ENCODE results near the gene COX19.
A peak's percentile ranks its signal among the peaks of the same experiment; 100 is the strongest.
"Not testable (repeated sequence)": the region's sequence is repeated elsewhere in the genome, so short reads cannot be mapped to it uniquely, and the experiment has no call there.

Gene COX19

DNA sequence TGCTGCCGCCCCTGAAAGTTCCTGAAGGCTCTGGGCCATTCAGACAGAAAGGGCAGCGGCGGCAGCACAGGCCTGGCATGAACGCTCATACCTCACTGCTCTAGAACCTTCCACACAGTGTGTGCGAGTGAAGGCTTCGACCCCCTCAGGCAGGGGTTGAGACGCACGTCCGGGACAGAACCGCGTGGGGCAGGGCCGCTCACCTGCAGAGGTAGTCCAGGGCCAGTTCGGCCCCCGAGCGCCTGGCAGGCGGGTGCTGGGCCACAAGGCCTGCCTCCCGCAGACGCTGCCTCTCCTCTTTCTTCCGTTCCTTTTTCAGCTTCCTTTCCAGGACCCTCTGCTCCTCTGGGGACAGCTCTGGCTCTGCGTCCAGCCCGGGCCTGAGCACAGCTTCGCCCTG lies 34.4 kb upstream of the COX19 start:
- no peak for DNase-seq

DNA sequence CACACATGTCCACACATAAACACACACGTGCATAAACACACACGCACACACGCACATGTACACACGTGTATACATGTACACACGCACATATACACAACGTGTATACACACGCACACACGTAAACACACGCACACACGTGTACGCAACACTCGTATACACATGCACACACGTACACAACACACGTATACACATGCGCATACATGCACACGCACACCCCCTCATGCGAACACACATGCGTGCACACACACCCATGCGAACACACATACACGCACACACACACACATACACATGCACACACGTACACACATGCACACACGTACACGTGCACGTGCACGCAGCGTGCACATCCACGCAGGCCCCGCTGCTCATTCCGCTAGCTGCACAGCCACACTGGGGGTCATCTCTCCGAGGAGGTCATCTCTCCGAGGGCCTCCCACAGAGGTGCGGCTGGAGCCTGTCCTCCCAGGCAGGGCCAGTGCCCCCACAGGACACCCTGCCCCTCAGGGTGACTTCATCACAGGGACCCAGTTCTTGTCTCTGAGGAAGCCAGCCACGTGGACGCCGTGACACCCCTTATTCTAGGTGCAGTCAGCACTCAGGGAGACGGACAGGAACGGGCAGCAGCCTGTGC lies 33.5 kb upstream of the COX19 start:
- DNase-seq, result no peak

DNA sequence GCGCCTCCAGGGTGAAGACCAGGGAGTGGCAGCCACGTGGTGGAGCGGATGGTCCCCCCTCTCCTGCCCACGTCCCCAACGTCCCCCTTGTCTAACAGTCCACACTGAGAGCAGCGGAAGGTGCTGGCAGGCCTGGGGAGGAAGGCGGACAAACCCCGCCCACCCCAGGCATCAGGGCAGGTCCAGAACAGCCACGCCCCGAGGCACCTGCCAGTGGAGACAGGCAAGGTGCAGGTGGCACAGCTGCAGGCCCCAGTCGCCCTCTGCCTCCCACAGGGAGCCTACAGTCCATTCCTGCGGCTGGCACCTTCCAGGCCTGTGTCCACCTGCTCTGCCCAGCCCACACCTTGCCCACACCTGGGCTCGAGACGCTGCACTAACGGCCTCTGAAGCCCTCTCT lies 32.6 kb upstream of the COX19 start:
- no peak for DNase-seq

DNA sequence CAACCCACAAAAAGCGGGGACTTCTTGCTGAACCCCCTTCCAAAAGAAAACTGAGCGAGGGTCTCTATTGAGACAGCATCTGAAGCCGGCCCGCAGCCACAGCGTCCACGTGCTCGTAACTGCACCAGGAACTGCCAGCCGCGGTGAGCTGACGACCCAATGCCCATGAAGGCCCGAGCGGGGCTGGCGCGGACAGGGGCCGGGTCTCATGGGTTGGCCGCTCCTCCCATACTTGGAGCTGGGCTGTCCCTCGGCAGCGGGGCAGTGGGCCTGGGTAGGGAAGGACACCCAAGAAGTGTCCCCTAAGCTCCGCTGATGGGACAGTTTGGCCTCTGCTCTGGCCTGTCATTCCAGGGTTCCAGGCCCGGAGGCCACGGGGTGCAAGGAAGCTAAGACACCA lies 30.0 kb upstream of the COX19 start:
- no peak for DNase-seq

DNA sequence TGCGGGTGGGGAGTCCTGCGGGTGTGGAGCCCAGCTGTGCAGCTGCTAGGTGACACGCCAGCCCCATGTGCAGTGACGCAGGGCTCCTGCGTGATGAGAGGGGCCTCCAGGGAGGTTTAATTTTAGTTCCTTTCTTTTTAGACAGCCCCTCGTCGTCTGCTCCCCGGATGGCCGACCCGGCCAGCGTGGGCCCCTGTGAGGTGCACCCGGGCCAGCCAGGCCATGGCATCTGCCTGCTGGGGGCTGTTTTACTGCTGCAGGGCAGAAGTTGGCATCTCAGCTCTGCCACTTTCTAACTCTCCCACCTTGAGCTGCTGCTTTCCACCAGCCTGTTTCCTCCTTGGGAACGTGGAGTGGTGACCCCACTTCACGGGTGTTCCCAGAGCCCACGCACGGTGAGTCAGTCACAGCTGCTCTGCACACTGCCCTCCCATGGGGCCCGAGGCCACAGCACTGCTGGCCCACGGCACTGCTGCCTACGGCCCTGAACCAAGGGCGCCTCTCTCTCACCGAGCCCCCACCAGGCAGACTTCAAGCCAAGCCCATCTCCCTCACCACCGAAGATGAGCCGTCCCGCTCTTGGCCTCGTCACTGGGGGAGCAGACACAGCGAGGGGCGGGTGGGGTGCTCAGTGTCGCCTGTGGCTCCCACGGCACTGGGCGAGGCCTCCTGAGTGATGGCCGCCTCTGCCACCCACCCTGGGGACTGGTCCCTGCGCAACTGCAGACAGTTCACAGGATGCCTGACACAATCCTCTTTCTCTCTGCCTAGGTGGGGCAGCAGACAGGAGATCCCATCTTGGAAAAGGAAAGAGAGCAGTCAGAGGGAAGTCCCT lies 28.9 kb upstream of the COX19 start:
- no peak for DNase-seq

DNA sequence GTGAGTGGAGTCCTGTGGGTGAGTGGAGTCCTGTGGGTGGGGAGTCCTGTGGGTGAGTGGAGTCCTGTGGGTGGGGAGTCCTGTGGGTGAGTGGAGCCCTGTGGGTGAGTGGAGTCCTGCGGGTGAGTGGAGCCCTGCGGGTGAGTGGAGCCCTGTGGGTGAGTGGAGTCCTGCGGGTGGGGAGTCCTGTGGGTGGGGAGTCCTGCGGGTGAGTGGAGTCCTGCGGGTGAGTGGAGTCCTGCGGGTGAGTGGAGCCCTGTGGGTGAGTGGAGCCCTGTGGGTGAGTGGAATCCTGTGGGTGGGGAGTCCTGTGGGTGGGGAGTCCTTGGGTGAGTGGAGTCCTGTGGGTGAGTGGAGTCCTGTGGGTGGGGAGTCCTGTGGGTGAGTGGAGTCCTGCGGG lies 27.1 kb upstream of the COX19 start:
- DNase-seq, result not testable (repeated sequence)

DNA sequence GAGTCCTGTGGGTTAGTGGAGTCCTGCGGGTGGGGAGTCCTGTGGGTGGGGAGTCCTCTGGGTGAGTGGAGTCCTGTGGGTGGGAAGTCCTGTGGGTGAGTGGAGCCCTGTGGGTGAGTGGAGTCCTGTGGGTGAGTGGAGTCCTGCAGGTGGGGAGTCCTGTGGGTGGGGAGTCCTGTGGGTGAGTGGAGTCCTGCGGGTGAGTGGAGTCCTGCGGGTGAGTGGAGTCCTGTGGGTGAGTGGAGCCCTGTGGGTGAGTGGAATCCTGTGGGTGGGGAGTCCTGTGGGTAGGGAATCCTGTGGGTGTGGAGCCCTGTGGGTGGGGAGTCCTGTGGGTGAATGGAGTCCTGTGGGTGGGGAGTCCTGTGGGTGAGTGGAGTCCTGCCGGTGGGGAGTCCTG lies 26.7 kb upstream of the COX19 start:
- not testable (repeated sequence) for DNase-seq

DNA sequence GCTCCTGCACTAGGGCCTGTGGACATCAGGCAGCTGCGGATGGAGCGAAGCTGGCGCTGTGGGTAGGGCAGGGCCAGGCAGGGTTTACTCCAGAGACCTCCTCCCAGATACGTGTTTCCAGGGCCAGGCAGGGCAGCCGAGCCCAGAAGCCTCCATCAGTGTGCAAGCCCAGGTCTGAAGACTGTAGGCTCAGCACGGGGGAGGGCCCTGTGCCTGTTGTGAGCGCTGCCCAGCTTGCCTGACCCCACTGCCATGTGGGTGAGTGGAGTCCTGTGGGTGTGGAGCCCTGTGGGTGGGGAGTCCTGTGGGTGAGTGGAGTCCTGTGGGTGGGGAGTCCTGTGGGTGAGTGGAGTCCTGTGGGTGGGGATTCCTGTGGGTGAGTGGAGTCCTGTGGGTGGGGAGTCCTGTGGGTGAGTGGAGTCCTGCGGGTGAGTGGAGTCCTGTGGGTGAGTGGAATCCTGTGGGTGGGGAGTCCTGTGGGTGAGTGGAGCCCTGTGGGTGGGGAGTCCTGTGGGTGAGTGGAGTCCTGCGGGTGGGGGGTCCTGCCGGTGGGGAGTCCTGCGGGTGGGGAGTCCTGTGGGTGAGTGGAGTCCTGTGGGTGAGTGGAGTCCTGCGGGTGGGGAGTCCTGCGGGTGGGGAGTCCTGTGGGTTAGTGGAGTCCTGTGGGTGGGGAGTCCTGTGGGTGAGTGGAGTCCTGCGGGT lies 25.9 kb upstream of the COX19 start:
- DNase-seq, result not testable (repeated sequence)

DNA sequence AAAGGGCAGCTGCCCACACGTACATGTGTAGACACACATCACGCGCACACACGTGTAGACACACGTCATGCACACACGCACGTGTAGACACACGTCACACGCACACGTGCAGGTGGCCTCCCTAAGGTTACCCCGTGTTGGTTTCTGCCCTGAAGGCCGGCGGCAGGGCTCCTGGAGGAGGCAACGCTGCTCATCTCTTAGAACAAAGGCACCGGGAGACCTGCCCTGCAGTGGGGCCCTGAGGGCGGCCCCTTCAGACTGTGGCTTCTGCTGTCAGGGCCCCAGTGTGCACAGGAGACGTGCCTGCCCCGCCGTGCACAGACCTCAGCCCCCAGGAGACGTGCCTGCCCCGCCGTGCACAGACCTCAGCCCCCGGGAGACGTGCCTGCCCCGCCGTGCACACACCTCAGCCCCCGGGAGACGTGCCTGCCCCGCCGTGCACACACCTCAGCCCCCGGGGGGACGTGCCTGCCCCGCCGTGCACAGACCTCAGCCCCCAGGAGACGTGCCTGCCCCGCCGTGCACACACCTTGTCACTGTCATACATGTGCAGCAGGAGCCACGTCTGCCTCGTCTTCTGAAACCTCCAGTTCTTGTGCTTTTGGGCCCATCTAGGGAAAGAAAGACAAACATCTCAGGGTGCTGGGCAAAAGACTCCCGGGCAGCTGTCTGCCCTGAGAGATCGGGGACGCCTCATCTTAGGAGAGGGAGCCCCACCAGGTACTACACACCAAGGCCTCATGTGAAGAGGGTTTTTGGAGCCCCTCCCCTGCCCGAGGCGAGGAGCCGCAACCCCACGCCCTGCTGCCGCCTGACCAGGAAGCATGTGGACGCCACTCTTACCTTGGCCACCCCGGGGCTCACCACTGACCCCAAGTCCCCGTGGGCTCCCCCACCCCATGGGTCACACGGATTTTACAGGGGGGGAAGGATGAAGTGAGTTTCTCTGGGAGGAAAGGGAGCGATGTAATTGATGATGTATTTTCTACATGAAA lies 24.9 kb upstream of the COX19 start:
- DNase-seq, result no peak

DNA sequence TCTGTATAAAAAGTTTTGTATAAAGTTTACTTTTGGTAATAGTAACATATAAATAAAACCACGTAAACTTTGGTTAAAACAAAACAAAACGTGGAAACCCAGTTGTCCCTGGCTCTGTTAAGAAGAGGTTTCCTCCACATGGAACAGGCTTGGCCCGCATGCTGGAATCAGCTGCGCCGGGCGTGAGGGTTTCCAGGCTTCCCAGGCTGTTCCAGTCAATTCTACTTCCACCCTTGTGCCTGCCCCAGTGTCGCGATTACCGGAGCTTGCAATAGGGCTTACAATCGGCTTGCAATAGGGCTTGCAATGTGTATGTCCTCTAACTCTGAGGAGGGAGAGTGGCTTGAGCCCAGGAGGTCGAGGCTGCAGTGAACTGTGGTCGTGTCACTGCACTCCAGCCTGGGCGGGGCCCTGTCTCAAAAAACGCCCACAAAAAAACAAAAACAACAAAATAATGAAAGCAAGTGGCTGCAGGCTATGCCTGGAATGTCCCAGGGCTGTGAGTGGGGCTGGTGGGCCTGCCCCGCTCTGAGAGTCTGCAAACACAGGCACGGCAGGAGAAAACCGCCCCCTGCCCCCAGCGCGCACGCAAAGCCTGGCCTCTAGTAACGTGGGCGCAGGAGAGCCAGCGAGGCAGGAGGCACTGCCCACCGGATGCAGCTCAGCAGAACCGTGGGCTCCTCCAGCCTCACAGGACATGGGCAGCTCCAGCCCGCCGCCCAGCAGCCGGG lies 24.0 kb upstream of the COX19 start:
- DNase-seq, result no peak

DNA sequence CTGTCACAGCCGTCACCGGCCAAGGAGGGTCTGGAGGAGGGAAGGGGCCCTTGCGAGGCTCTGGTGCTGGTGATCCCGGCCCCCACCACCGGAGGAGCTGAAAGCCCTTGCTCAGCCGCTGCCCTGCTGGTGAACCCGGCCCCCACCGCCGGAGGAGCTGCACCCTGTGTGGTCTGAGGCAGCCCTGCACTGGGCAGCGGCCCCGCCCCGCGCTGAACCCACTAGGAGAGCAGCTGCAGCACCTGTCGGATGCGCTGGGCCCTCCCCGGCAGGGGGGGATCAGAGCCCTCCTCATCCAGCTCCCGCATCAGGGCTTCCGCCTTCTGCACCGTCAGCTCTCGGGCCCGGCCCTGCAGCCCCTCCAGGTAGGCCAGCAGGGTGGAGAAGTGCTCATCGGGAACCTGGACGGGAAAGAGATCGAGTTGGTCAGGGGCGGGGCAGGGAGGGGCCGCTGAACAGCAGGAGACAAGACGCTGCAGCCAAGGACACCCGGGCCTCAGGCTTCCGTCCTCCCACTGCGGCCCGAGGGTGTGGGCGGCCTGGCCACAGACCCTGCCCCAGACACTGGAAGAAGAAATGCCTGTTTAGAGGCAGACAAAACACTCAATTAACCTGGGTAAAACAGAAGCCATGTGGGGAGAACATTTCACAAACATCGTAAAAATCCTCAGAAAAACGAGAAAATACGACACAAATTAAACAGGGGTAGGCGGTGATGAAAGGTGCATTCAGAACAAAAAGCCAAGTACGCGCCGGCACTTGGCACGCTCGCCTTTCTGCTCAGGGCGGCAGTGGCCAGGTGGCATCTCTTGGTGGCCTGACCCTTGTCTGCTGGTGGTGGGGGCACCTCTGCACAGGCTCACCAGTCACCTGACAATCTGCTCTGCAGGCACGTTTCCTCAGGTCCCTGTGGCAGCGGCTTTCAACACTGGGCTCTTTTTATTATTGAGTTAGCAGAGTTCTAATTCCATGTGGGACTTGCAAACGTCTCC lies 22.4 kb upstream of the COX19 start:
- DNase-seq, result no peak

DNA sequence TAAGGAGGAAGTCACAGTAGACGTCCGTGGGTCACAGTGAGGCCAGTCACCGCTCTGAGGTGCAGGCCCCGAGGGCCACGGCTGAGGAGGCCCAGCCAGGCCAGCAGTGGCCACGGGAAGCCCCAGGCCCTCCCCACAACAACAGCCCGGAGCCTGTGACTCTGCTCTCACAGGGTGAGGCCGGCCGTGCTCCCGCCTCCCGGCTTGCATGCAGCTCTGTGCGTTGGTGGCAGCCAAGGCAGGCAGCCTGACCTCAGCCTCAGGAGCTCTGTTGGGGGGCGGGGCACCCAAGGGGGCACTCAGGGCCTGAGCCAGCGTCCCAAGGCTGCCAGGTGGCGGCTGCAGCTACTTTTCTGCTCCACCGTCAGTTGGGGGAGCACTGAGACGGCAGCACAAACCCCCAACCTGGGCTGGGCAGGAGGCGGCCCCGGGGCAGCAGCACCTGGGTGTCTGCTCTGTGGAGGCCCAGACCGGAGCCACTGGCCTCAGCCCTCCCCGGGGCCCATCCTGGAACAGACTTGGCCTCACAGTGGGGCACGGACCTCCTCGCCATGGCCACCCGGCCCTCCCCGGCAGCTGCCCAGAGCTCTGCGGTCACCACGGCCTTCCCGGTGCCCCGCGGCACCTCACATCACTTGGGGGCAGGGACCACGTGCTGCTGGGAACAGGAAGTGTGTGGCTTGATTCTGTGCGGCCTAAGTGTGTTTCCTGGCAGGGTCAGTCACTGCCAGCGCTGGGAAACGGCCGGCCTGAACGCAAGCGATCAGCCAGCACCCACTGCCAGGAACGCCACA lies 20.9 kb upstream of the COX19 start:
- no peak for DNase-seq

DNA sequence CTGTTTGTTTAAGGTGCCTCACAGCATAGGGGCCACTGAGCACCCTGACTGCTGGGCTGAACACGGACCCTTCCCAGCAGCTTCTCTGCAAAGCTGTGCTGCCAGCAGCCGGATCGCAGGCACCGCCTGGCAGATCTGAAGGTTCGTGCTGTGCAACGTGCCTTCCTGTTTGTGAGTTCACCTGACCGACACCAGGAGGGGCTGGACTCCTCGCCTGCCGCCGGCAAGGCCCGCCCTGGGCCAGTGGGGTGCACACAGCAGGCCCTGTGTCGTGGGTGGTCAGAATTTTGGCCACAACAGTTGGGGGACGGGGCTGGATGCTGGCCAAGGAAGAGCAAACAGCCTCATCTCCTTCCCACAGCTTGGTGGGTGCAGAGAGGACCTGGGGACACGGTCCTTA lies 20.2 kb upstream of the COX19 start:
- DNase-seq, result no peak

DNA sequence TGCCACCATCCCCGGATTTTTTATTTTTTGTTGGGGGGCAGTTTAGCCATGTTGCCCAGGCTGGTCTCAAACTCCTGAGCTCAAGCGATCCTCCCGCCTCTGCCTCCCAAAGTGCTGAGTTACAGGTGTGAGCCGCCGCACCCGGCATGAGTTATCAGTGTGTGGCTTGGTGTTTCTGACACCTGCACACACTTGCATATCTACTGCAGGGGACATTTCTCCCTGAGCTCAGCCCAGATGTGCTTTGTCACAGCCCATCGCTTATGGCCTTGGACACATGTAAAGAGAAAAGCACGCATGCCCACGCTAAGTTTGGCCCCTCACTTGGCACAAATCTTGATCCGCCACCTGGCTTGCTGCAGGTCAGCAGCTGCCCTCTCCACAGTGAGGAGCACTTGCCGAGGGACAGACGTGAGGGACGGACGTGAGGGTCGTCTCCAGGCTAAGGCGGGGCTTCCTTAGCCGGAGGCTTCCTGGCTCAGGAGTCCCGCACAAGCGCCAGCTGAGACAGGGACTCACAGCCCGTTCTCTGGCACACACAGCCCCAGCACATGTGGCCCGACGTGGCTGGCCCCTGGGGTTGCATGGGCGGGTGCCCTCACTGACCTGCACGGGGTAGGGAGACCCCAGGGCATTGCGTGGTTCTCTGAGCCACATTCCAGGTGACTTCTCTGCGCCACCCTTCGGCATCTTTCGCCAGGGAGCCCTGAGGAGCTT lies 19.4 kb upstream of the COX19 start:
- DNase-seq, result no peak

DNA sequence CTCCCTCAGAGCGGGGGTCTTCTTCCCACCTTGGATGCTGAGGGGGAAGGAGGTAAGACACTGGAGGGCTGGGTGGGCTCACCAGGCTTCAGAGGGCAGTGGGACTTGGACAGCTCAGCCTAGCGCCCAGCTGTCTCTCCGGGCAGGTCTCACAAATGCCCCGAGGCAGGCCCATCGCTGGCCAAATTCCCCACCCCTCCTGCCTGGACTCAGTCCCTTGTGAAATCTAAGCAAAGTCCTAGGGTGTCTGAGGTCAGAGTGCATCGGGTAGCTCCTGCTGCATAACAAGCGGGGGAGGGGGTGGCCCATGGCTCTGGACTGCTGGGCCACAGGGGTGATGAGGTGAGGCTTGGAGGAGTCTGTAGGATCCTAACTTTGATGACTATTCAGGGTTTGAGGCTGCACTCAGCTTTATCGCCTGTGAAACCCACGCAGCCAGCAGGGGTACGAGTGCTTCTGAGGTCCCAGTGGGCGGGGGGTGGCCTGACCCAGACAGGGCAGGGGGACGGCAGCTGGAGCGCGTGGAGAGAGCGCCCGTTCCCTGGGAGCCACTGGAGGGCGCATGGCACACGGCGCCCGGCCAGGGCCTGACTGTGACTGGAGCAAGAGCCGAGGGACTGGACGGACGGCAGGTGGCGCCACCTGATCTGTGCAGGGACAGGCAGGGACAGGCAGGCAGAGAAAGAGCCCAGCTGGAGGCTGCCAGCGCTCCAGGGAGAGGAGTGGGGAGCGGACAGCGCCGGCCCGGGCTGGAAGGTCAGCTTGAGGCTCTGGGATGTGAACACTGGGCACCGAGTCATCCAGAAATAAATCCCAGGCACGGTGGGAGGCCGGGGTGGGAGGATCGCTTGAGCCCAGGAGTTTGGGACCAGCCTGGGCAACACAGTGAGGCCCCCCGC lies 17.6 kb upstream of the COX19 start:
- peak; percentile 76 for DNase-seq

DNA sequence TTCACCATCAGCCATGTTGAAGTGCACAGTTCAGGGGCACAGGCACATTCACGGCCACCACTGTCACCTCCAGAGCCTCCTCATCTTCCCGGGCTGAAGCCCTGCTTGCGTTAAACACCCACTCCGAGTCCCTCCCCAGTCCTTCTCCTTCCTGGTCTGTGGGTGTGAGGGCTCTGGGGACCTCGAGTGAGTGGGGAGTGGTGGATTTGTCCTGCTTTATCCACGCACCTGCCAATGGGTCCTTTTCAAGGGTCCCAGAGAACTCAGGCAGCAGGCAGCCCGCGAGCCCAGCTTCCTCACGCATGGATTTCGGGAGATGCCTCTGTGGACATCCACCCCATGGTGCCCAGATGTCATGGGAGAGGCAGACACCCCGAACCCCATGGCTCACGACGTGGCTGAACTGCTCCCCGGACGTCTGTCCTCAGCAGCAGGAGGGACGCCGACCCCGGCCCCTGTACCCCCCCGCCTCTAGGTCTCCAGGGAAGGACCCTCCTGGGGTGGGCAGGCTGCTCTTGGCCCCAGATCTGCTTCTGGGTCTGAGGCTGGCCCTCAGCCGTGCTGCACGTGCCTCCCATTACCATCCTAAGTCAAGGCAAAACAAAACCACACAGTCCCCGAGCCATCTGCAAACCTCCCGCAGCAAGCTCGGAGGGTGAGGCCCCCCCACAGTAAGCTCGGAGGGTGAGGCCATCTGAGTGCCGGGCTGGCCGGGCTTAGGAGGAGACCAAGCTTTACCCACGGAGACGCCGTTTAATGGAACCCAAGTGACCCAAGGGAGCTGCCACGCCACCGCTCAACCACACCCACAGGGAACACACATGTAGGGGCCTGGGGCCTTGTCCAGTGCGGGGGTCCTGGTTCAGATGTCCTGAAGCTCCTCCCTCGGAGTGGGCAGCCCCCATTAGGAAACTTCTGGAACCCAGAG lies 16.6 kb upstream of the COX19 start:
- DNase-seq, result no peak
